HG03196 (cell line): ENCODE measurements around the gene GRIK4.

Experiments
- ATAC-seq: cut with Tn5 transposase; IDR thresholded peaks from one replicate; pipeline ENCODE4 v1.9.1; 2021; ENCODE audit not compliant: unreplicated experiment

Gene GRIK4

DNA sequence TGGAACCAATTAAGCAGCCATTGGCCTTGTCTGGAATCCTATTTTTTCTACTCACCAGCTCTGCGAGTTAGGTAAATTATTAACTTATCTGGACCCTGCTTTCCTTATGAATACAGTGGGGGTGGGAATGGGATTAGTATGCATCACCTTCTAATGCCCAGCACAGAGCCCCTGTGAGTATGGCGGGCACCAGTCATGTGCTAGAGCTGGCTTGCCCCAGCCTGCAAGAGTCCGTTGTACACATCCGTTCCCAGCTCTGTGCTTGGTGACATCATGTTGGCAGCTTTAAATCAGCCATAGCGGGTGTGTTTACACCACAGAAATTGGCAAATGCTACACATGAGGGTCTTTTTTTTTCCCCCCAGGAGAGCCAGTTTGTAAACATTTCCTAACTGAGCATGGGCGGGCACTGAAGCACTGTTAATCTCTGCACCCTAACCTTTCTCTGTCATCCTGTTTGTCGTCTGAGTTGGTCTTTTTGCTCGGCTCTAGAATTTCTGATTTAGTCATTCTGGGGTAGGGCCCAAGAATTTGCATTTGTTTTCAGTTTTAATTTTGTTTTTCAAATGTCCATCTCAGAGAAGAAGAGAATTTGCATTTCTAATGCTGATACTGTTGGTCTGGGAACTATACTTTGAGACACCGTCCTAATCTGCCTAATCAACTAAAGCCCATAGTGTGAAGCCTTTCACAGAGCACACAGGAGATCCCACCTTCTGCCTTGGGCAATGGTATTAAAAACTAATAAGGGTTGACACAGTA lies 382.1 kb downstream of the GRIK4 start:
- peak; percentile 78 for ATAC-seq

DNA sequence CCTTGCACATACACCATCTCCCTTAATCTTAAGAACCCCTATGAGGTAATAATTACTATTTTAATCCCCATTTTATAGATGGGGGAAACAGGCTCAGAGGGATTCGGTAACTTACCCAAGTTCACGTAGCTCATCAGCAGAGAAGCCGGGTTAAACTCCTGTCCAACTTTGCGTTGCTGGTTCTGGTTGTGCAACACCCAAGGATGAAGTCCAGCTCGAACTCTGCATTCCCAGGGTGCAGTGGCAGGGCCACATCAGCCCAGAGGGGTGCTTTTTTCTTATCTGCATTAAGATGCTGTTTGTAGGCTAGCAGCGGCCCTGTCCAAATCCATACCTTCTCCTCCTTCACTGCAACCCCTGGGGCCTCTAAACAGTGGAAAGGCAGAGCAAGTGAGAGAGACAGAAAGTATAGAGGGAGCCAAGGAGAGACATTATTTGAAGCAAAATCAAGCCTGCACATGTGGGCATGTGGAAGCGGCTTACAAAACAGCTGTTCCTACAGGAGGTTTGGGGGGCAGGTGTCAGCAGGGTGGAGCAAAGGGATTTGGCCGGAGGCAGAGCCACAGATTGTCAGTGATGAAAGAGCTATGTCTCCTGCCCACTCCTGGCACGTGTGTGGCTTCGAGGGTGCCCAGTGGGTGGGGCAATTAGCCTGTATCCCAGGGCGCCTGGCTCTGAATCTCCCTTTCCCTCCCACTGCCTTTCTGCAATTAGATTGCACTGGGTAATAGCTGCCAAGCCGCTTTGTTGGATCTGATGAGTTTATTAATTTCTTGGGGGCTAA lies 382.8 kb downstream of the GRIK4 start:
- ATAC-seq = no peak

DNA sequence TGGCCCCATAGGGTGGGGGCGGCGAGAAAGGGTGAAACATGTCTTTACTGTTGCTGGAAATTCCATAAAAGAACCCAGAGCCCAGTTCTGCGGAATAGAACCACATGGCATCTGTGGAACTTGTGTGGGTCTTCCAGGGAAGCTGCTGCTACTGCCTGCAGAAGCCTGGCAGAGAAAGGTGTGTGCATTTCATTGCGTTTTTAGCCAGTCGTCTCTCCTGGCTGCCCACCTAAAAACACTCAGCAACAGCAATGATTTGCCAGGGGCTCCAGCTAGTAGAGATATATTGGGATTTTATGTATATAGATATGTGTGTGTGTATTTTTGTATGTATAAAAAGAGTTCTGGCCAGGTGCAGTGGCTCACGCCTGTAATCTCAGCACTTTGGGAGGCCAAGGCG lies 385.1 kb downstream of the GRIK4 start:
- no peak for ATAC-seq

DNA sequence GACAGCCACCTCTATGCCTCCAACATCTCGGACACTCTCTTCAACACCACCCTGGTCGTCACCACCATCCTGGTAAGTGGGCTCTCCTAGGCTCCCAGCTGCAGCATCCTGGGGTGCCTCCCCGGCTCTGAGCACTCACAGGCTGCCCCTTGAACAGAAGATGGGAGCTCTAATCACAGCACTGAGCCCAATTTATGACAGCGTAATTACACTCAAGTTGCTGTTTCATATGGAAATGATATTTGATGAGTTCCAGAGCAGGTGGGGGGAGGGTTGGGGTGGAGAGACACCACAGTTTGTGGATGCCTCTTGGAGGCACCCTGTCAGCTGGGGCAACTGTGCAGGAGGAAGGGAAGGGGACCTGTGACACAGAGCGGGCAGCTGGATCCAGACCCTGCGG lies 387.0 kb downstream of the GRIK4 start:
- ATAC-seq = no peak

DNA sequence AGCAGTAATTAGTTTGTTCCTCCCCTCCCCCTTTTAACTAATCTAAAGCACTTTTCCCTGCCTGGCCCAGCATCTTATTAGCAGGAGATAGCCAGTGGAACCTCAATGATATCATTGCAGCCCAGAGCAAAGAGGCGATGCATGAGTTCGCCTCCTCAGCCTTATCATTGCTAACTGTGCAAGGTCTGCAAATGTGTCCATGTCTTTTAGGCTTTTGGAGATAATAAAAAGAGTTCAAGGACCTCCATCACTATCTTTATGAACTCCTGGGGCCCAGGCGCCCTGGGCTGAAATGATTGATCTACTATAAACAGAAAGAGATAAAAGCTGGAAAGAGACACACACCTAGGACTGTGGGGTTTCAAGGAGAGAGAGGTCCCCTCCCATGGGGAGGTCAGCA lies 388.2 kb downstream of the GRIK4 start:
- no peak for ATAC-seq

DNA sequence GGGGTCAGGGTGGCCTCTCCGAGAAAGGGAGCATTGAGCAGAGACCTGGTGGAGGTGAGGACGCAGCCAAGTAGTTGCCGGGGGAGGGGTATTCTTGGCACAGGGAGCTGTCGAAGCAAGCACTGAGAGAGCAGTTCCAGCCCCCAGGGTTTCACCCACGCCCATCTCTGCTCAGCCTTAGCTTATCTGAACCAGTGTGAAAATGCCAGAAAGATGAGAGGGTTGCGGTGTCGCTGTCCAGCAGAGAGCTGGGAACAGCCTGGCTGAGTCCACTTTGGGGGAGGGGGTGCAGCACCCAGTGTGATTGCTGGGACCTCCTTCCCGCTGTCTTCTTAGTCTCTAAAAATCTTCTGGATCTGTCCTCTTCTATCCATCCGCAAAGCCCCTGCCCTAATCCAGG lies 389.1 kb downstream of the GRIK4 start:
- ATAC-seq = no peak

DNA sequence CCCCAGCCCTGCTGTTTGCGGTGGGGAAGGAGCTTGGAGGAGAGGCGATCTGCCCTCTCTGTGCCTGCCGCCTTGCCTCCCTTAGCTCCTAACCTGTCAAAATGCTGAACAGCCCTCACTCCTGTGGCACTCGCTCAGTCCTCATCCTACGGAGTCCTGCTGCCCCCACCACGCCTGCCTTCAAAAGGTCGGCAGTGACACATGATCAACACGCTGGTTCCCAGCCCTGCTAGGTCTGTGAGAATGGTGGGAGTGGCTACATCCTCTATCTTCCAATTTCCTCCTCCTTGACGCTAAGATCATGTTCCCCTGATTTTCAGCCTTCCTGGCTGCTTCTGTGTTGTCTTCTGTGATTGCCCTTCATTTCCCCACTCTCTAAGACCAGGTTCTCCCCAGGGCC lies 392.1 kb downstream of the GRIK4 start:
- no peak for ATAC-seq

DNA sequence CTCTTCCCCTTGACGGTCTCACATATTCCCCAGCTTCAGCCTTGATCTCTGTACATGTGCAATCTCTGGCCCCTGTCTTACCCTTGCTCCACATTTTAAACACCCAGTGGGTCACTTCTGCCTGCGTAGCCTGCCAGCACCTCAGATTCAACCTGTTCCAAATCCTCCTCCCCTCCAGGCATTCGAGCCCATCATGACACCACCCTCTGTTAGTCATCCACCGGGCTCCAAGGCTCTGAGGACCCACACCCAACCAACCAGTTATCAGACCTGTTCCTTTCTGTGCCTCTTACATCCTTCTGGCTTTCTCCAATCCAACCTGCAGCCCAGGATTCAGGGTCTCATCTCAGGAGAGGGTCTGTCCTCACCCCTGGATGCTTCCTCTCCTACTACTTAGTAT lies 392.6 kb downstream of the GRIK4 start:
- no peak for ATAC-seq

DNA sequence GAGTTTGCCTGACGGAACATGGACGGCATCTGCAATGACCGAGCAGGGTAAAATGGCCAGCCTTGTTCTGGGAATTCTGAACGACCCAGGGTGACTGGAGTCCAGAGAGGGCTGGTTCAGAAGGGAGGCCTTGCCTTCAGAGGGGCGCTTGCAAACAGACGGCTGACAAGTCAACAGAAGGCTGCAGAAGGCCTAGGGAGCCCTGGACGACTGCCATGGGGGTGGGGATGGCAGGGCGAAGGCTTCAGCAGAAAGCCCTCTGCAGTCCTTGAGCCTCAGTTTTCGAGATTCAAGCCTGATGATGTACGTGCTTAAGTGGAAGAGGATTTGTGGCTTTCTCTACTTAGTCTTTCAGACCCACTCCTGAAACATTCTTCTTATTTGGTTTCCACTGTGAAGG lies 395.2 kb downstream of the GRIK4 start:
- no peak for ATAC-seq

DNA sequence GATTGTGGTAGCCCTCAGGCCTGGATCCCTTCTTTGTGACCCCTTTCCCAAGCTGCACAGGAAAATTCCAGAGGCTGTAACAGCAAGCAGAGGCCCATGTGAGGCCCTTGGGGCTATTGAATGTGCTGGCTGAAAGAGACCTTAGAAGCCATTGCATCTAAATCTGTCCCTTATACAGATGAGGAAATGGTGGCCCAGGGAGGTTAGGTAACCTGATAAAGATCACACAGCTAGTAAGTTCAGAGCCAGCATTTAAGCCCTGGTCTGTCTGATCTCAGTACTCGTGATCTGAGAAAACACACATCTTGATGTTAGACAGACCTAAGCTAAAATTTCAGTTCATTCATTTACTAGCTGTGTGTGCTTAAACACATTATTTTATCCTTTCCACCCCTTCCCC lies 396.4 kb downstream of the GRIK4 start:
- no peak for ATAC-seq

DNA sequence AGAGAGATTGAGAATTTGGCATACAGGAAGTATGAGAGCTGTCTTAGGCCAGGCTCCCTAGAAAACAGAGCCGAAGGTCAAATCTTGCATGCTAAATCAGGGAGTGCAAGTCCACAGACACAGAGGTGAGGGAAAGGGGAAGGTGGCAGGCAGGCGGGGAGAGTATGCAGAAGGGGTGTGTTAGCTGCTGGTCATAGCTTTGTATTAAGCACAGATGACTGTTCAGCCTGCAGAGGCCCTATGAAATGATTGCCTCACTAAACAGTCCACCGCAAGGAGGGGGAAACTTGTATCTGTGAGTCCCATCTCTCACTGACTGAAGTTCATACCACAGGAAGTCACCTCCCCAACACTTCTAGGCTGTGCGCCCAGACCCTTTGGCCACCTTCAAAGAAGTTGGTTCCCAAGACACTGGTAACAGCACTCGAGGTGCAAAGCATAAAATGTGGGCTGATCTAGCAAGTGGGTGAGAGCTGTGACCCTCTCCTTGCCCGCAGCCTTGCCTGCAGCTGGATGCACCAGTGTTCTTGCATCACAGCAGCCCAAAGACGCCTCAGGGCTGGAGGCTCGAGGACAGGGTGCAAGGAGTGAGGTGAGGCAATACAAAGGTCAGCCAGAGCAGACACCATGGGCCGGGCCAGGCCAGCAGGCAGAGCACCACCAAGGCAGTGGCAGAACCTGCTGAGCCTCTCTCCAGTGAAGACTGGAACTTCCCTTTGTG lies 397.1 kb downstream of the GRIK4 start:
- no peak for ATAC-seq

DNA sequence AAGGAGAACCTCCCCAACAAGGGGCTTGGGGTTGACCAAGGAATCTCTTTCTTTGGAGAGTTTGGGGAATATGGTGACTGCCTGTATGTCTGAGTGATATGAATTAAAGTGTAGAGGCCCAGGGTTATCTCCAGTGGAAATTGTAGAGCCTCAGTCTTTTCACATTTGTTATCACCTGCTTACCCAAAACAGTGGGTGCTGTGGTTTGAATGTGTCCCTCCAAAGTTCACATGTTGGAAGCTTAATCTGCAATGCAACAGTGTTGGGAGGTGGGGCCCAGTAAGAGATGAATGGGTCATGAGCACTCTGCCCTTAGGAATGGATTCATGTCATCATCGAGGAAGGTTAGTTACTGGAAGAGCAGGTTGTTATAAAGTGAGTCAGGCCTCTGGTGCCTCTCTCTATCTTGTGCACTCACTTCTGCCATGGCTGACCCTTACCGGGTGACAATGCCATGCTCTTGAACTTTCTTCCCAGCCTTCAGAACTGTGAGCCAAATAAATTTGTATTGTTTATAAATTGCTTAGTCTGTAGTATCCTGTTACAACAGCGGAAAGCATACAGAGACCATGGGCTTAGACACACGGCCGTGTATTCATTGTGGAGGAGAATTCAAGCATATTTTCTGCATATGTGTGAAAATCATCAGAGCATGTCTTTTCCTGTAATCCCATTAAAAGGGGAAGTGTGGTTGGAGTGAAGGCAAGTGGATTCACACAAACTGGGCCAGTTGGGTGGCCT lies 398.3 kb downstream of the GRIK4 start:
- ATAC-seq = no peak

DNA sequence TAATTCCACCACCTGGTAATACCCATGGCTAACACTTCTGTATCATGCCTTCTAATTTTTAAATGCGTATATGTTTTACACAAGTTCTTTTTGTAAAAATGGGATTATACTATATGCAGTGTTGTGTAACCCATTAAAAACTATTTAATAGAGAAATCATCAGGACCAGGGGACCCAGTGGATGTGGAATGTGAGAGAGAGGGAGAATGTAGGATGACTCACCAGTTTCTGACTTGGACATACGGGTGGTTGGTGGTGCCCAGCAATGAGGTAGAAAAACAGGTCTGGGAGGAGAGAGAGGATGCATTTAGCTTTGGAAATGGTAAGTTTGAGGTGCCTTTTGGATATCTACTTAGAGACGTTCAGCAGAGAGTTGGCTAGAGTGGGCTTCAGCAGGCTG lies 400.4 kb downstream of the GRIK4 start:
- no peak for ATAC-seq

DNA sequence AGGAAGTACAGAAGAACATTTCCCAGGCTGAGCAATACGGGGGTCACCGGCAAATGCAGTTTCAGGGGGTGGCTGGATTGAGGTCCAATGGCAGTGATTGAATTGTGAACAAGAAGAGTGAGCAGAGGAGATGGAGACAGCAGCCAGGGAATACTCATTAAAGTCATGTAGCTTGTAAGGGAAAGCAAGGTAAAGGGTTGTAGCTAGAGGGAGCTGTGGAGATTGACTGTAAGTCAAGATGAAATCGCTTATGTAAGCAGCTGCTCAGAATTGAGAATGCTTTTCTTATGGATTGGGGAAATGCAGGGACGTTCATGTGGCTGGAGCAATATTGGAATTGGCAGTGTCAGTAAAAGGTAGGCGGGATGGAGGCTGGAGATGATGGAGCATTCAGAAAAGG lies 401.0 kb downstream of the GRIK4 start:
- ATAC-seq = no peak

DNA sequence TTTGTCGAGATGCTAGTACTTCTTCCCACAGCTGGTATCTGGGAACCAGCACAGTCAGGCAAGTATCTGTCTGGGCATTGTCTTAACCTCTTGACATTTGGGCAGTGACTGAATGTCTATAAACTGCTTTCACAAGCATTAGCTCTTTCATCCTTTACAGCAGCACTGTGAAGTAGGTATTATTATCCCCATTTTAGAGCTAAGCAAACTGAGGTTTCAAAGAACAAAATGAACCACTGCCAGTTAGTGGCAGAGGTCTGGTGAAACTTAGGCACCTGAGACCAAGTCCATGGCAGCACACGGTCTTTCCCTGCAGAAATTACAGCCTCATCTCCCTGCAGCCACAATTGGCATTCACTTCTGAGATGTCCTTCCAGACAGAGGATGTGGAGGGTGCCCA lies 401.4 kb downstream of the GRIK4 start:
- no peak for ATAC-seq

DNA sequence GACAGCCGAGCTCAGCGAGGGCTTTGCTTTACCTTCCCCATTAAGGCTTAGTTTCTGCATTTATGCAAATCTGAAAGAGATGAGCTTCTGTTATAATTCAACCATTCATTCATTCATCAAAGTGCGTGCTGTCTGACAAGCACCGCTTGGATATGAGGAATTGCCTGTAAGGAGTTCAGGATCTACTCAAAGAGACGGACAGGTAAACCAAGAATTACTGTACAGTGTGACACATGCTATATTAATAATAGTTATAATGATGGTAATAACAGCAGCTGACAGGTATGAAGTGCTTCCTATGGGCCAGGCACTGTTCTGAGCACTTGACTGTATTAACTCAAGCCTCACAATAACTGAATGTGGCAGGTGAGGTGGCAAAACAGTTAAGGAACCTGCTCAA lies 402.5 kb downstream of the GRIK4 start:
- no peak for ATAC-seq

DNA sequence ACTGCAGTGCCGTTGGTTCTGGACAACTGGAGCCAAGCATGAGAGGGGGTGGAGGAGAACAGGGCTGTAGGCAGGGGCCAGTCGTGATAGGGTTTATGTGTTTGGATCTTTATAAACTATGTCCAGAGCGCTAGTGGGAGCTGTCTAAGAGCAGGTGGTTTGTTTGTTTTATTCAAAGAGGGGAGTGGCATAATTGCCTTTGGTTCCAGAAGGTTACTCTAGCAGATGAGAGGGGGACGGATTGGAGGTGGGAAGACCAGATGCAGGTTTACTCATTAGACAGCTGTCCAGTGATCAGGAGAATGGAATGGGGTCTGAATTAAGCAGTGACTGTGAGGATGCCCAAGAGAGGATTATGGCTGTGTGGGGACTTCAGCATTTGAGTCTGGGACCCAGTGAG lies 403.1 kb downstream of the GRIK4 start:
- ATAC-seq = no peak

DNA sequence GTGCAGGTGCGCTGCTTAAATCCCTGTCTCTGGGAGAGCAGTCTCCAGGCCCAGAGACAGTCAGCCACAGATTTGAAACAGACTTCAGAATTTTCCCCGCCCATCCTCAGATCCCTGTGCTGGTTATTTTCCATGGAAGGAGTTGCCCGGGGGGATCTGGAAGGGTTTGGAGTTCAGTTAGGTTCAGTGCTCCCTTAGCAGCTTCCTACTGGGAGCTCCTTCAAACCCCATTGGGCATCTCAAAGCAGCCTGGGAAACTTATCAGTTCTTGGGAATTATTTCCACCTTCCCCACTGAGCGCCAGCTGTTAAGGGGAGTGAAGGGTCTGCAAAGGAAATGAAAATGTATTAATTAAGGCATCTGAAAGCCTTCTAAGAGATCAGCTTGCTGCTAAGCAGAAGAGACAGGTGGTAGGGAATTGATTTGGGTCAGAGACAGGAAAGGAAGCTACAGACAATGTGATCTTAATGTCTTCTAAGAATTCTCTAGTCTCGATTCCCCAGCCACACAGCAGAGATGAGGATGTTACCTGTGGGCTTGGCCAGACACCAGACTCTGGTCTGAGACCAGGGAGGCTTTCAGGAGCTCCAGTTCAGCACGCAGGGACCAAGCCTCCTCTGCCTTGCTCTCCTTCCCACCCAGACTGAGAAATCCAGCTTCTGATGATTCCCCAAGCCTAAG lies 406.2 kb downstream of the GRIK4 start:
- no peak for ATAC-seq

DNA sequence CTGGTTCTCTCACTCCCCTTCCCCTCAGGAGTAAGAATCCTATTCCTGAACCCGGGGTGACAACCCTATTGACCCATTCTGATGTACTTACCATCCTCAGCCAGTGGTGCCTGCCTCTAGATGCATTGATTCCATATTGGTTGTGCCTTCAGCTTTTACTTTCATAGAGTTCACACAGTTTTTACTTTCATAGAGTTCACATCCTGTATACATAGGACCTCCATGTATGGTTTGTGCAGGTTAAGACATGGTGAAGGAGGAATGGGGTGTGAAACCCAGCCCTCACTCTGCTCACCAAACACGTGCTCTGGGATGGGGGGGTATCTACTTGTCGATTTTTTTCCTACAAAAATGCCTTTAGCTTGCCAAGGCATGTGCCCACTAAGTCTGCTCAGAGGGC lies 406.7 kb downstream of the GRIK4 start:
- no peak for ATAC-seq

DNA sequence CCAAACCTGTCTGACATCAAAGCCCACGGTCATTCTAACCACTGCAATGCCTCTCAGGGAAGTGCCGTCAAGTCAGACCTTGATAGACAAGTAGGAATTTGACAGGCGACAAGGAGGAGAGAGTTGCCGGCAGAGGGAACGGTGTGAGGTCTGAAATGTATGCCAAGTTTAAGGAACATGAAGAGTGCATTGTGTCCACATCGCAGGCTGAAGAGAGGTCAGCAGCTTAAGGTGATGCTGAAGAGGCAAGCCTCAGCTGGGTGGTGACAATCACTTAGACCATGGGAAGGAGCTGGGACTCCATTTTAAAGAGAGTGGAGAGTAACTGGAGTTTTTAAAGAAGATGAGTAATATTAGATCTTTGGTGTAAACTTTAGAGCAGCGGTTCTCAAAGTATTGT lies 407.5 kb downstream of the GRIK4 start:
- no peak for ATAC-seq

DNA sequence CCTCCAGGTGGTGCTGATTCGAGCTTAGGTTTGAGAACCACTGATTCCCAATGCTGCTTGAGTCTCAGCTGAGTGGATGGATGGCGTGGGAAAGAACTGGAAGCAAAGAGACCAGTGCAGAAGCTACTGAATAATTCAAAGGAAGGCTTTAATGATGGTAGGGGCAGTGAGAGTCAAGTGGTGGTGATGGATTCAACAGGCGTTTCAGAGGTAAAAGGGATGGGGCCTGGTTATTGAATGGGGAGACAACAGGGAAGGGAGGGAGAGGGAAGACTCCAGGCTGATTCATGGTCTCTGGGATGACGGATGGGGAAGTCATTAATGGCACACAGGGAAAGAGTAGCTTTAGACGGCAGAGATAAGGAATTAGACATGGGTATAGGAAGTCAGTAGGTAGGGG lies 408.0 kb downstream of the GRIK4 start:
- no peak for ATAC-seq
